GM23338 (cell line): Measurements from ENCODE around the gene RSL24D1.

Experiments used
- CREB1 ChIP-seq: fragments of 250-450 bp; sonication (Bioruptor Pico); IDR thresholded peaks from 2 replicates; pipeline ENCODE4 v1.5.0; 2020; ENCODE audit warnings: low read depth, mild to moderate bottlenecking, moderate library complexity
- EZH2 ChIP-seq: fragments of 200-600 bp; sonication (generic); IDR thresholded peaks from one replicate; pipeline ENCODE4 v1.8.0; 2017; ENCODE audit warnings: antibody characterized with exemption, mild to moderate bottlenecking, low read depth; ENCODE audit not compliant: unreplicated experiment
- EZH2phosphoT487 ChIP-seq: fragments of 200-600 bp; sonication (generic); IDR thresholded peaks from one replicate; pipeline ENCODE4 v1.8.1; 2018; ENCODE audit warnings: antibody characterized with exemption; ENCODE audit not compliant: unreplicated experiment
- JUNB ChIP-seq: IDR thresholded peaks from one replicate; pipeline ENCODE4 v1.6.1; 2016; ENCODE audit warnings: antibody characterized with exemption; ENCODE audit not compliant: unreplicated experiment
- NANOG ChIP-seq: IDR thresholded peaks from 2 replicates; pipeline ENCODE4 v1.6.1; 2016; ENCODE audit warnings: antibody characterized with exemption, borderline replicate concordance
- POLR2AphosphoS5 ChIP-seq: IDR thresholded peaks from 2 replicates; pipeline ENCODE4 v1.6.1; 2016; ENCODE audit warnings: antibody characterized with exemption, low read depth
- ZNF114 ChIP-seq: fragments of 250-450 bp; sonication (Bioruptor Pico); IDR thresholded peaks from 2 replicates; pipeline ENCODE4 v1.5.0; 2020; ENCODE audit warnings: mild to moderate bottlenecking, moderate library complexity
- ZNF331 ChIP-seq: fragments of 250-450 bp; sonication (Bioruptor Pico); IDR thresholded peaks from 2 replicates; pipeline ENCODE4 v1.5.0; 2020; ENCODE audit warnings: low read depth, mild to moderate bottlenecking, moderate library complexity
- TF ChIP-seq, protein P1 (sequence below), 2 experiments: fragments of 200-600 bp in 1 of 2; sonication (generic) in 1 of 2; conservative IDR thresholded peaks; 2 replicates each; pipeline versions ENCODE4 v1.5.1 to v1.6.1; 2016 to 2017; ENCODE audit warnings: antibody characterized with exemption in 2 of 2, low read depth in 2 of 2, mild to moderate bottlenecking in 2 of 2, moderate library complexity in 1 of 2
- TF ChIP-seq, protein P2 (sequence below): IDR thresholded peaks from one replicate; pipeline ENCODE4 v1.6.1; 2018; ENCODE audit warnings: antibody characterized with exemption; ENCODE audit not compliant: unreplicated experiment

DNA sequence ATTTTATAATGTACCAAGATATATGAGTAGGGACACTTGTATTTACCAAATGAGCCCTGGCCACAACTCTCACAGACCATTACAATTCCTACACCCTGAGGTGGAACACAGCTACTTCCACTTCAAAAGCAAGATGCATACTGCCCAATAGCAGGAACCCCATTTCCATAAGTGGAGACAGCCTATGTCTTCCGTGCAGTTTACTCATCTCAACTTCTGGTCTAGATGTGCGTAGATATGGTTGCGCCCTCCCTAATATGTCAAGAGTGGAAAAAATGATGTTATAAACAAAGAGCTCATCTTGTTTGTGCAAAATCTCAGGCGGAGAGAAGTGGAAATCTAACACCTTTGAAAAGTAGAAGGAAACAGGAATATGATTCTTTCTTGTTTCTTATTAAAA, 48.3 kb upstream of the RSL24D1 start:
- TF ChIP-seq JUNB: no peak
- TF ChIP-seq EZH2: no peak
- no peak for TF ChIP-seq EZH2phosphoT487
- TF ChIP-seq, protein P1, sequence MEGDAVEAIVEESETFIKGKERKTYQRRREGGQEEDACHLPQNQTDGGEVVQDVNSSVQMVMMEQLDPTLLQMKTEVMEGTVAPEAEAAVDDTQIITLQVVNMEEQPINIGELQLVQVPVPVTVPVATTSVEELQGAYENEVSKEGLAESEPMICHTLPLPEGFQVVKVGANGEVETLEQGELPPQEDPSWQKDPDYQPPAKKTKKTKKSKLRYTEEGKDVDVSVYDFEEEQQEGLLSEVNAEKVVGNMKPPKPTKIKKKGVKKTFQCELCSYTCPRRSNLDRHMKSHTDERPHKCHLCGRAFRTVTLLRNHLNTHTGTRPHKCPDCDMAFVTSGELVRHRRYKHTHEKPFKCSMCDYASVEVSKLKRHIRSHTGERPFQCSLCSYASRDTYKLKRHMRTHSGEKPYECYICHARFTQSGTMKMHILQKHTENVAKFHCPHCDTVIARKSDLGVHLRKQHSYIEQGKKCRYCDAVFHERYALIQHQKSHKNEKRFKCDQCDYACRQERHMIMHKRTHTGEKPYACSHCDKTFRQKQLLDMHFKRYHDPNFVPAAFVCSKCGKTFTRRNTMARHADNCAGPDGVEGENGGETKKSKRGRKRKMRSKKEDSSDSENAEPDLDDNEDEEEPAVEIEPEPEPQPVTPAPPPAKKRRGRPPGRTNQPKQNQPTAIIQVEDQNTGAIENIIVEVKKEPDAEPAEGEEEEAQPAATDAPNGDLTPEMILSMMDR (conservative IDR thresholded peaks at IDR 0.05; ENCODE audit: low read depth in 2 of 2): no peak
- no peak for TF ChIP-seq POLR2AphosphoS5
- TF ChIP-seq, protein P2, sequence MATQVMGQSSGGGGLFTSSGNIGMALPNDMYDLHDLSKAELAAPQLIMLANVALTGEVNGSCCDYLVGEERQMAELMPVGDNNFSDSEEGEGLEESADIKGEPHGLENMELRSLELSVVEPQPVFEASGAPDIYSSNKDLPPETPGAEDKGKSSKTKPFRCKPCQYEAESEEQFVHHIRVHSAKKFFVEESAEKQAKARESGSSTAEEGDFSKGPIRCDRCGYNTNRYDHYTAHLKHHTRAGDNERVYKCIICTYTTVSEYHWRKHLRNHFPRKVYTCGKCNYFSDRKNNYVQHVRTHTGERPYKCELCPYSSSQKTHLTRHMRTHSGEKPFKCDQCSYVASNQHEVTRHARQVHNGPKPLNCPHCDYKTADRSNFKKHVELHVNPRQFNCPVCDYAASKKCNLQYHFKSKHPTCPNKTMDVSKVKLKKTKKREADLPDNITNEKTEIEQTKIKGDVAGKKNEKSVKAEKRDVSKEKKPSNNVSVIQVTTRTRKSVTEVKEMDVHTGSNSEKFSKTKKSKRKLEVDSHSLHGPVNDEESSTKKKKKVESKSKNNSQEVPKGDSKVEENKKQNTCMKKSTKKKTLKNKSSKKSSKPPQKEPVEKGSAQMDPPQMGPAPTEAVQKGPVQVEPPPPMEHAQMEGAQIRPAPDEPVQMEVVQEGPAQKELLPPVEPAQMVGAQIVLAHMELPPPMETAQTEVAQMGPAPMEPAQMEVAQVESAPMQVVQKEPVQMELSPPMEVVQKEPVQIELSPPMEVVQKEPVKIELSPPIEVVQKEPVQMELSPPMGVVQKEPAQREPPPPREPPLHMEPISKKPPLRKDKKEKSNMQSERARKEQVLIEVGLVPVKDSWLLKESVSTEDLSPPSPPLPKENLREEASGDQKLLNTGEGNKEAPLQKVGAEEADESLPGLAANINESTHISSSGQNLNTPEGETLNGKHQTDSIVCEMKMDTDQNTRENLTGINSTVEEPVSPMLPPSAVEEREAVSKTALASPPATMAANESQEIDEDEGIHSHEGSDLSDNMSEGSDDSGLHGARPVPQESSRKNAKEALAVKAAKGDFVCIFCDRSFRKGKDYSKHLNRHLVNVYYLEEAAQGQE: no peak
- TF ChIP-seq NANOG: no peak
- no peak for TF ChIP-seq ZNF114 (CRISPR knock-in tag)
- no peak for TF ChIP-seq ZNF331
- TF ChIP-seq CREB1 (CRISPR knock-in tag): no peak
